HUES64 (cell line): ENCODE data around the gene SLC26A11.

ENCODE experiments used
- H3K27ac ChIP-seq: 2 replicates; pipeline ENCODE4 v1.7.0; 2013; ENCODE audit warnings: low read depth, low read length, inconsistent platforms
- H3K27me3 ChIP-seq: 2 replicates; pipeline ENCODE4 v1.6.1; 2013; ENCODE audit warnings: mild to moderate bottlenecking, low read length; ENCODE audit not compliant: insufficient read depth
- H3K36me3 ChIP-seq: 2 replicates; pipeline ENCODE4 v1.6.1; 2013; ENCODE audit warnings: mild to moderate bottlenecking, low read length; ENCODE audit not compliant: insufficient read depth
- H3K4me1 ChIP-seq: 2 replicates; pipeline ENCODE4 v1.6.1; 2013; ENCODE audit warnings: mild to moderate bottlenecking, low read length, moderate library complexity; ENCODE audit not compliant: insufficient read depth
- H3K4me3 ChIP-seq: 2 replicates; pipeline ENCODE4 v1.5.1; 2013; ENCODE audit warnings: mild to moderate bottlenecking, low read length, moderate library complexity
- H3K9ac ChIP-seq: 2 replicates; pipeline ENCODE4 v1.6.1; 2013; ENCODE audit warnings: mild to moderate bottlenecking, low read depth, low read length
- H3K9me3 ChIP-seq: 2 replicates; pipeline ENCODE4 v1.6.1; 2013; ENCODE audit warnings: low read depth, low read length; ENCODE audit not compliant: insufficient read depth
- WGBS: fragments of 150-250, 120-280 bp; methylation state at CpG from one replicate; pipeline ENCODE4 v1.1.7; 2013; ENCODE audit warnings: missing lambda C conversion rate; 5-methylcytosine and 5-hydroxymethylcytosine counted together

SLC26A11 gene

GRCh38 chr17:80210348-80211108 is 9.7 kb upstream of the SLC26A11 start:
- no peak overlapping the region for H3K9ac ChIP-seq
- peaks cover 37% of the 10 kb centered on the region for H3K36me3 ChIP-seq
- H3K9me3 ChIP-seq, result no peaks in the 10 kb centered on the region
- no peak overlapping the region for H3K4me3 ChIP-seq
- no peak overlapping the region for H3K27ac ChIP-seq
- no peaks in the 10 kb centered on the region for H3K27me3 ChIP-seq
- WGBS, result 95% methylated on average over 47 of the region's 47 CpGs
- no peaks in the 10 kb centered on the region for H3K4me1 ChIP-seq

GRCh38 chr17:80212109-80212508 is 8.1 kb upstream of the SLC26A11 start:
- Histone ChIP-seq H3K27me3 (no peaks in the 10 kb centered on the region), H3K36me3 (peaks cover 44% of the 10 kb centered on the region), H3K9ac (no peak overlapping the region), H3K4me1 (no peaks in the 10 kb centered on the region), H3K4me3 (no peak overlapping the region), H3K27ac (no peak overlapping the region), H3K9me3 (no peaks in the 10 kb centered on the region)
- WGBS, result 96% methylated on average over 22 of the region's 22 CpGs

GRCh38 chr17:80212511-80212910 is 7.7 kb upstream of the SLC26A11 start:
- Histone ChIP-seq H3K9me3 (no peaks in the 10 kb centered on the region), H3K4me3 (no peak overlapping the region), H3K4me1 (no peaks in the 10 kb centered on the region), H3K36me3 (peaks cover 44% of the 10 kb centered on the region), H3K27ac (no peak overlapping the region), H3K27me3 (no peaks in the 10 kb centered on the region), H3K9ac (no peak overlapping the region)
- 95% methylated on average over 12 of the region's 12 CpGs for WGBS

GRCh38 chr17:80212962-80213642 is 7.1 kb upstream of the SLC26A11 start:
- H3K4me3 ChIP-seq, result no peak overlapping the region
- H3K27me3 ChIP-seq, result no peaks in the 10 kb centered on the region
- peaks cover 44% of the 10 kb centered on the region for H3K36me3 ChIP-seq
- WGBS, result 95% methylated on average over 19 of the region's 19 CpGs
- no peak overlapping the region for H3K27ac ChIP-seq
- H3K9ac ChIP-seq, result no peak overlapping the region
- H3K4me1 ChIP-seq, result no peaks in the 10 kb centered on the region
- H3K9me3 ChIP-seq, result no peaks in the 10 kb centered on the region

GRCh38 chr17:80213643-80213975 is 6.6 kb upstream of the SLC26A11 start:
- no peak overlapping the region for H3K9ac ChIP-seq
- H3K36me3 ChIP-seq, result peaks cover 41% of the 10 kb centered on the region
- WGBS, result 95% methylated on average over 17 of the region's 17 CpGs
- no peak overlapping the region for H3K4me3 ChIP-seq
- H3K27ac ChIP-seq, result no peak overlapping the region
- H3K4me1 ChIP-seq, result no peaks in the 10 kb centered on the region
- H3K9me3 ChIP-seq, result no peaks in the 10 kb centered on the region
- no peaks in the 10 kb centered on the region for H3K27me3 ChIP-seq

GRCh38 chr17:80214012-80214877 is 6.0 kb upstream of the SLC26A11 start:
- Histone ChIP-seq H3K9me3 (no peaks in the 10 kb centered on the region), H3K4me3 (no peak overlapping the region), H3K9ac (no peak overlapping the region), H3K36me3 (peaks cover 39% of the 10 kb centered on the region), H3K27ac (no peak overlapping the region), H3K4me1 (no peaks in the 10 kb centered on the region), H3K27me3 (no peaks in the 10 kb centered on the region)
- 95% methylated on average over 48 of the region's 48 CpGs for WGBS

- Histone ChIP-seq H3K4me3 (no peak overlapping the region), H3K4me1 (no peaks in the 10 kb centered on the region), H3K27ac (no peak overlapping the region), H3K9me3 (no peaks in the 10 kb centered on the region), H3K27me3 (no peaks in the 10 kb centered on the region), H3K36me3 (peaks cover 33% of the 10 kb centered on the region), H3K9ac (no peak overlapping the region)
- WGBS, result 94% methylated on average over 17 of the region's 17 CpGs
Observed at GRCh38 chr17:80214878-80215210, 5.4 kb upstream of the SLC26A11 start.

- Histone ChIP-seq H3K9me3 (no peaks in the 10 kb centered on the region), H3K9ac (no peak overlapping the region), H3K27me3 (no peaks in the 10 kb centered on the region), H3K36me3 (peaks cover 14% of the 10 kb centered on the region), H3K4me1 (no peaks in the 10 kb centered on the region), H3K27ac (no peak overlapping the region), H3K4me3 (no peak overlapping the region)
- 94% methylated on average over 40 of the region's 40 CpGs for WGBS
Observed at GRCh38 chr17:80216473-80217456, 3.5 kb upstream of the SLC26A11 start.

- Histone ChIP-seq H3K27me3 (no peaks in the 10 kb centered on the region), H3K4me3 (no peak overlapping the region), H3K9ac (no peak overlapping the region), H3K9me3 (no peaks in the 10 kb centered on the region), H3K27ac (no peak overlapping the region), H3K36me3 (peaks cover 10% of the 10 kb centered on the region; the same call in 1 of the 2 replicates), H3K4me1 (no peaks in the 10 kb centered on the region)
- WGBS, result 96% methylated on average over 13 of the region's 13 CpGs
Observed at GRCh38 chr17:80217703-80218362, 2.4 kb upstream of the SLC26A11 start.

GRCh38 chr17:80218391-80218790 is 1.8 kb upstream of the SLC26A11 start:
- peaks cover 10% of the 10 kb centered on the region; the same call in 1 of the 2 replicates for H3K36me3 ChIP-seq
- H3K27me3 ChIP-seq, result no peaks in the 10 kb centered on the region
- H3K4me1 ChIP-seq, result no peaks in the 10 kb centered on the region
- H3K9me3 ChIP-seq, result no peaks in the 10 kb centered on the region
- no peak overlapping the region for H3K4me3 ChIP-seq
- 89% methylated on average over 7 of the region's 7 CpGs for WGBS
- H3K27ac ChIP-seq, result no peak overlapping the region
- H3K9ac ChIP-seq, result no peak overlapping the region
